K562 (cell line): ENCODE measurements around the gene MAP1LC3A. TPM values are rescaled to one million over a fixed set of nuclear protein-coding genes. Genes with fewer than 3 reads are reported as not detected.

Experiments used
- CBX3 ChIP-seq, 2 experiments: IDR thresholded peaks; 1 replicate in 1 of 2; 2 replicates in 1 of 2; pipeline ENCODE4 v1.6.1; 2012; ENCODE audit warnings: inconsistent platforms in 2 of 2, low read length in 2 of 2, borderline replicate concordance in 1 of 2, control low read depth in 1 of 2
- CUX1 ChIP-seq: fragments of 200-800 bp; sonication (Bioruptor generic); IDR thresholded peaks from 2 replicates; pipeline ENCODE4 v1.6.1; 2016; ENCODE audit warnings: missing genetic modification characterization, missing compliant biosample characterization
- E2F8 ChIP-seq: fragments of 450-650 bp; IDR thresholded peaks from 2 replicates; pipeline ENCODE4 v1.7.1; 2018; ENCODE audit warnings: mild to moderate bottlenecking, low read depth; ENCODE audit not compliant: partially characterized antibody
- EP400 ChIP-seq: fragments of 450-650 bp; IDR thresholded peaks from 2 replicates; pipeline ENCODE4 v1.6.1; 2017; ENCODE audit warnings: antibody characterized with exemption, mild to moderate bottlenecking, moderate library complexity
- GABPB1 ChIP-seq: sonication (generic); formaldehyde crosslinking; IDR thresholded peaks from 2 replicates; pipeline ENCODE4 v1.8.0; 2022; ENCODE audit warnings: mild to moderate bottlenecking, missing genetic modification reagents
- IRF1 ChIP-seq: sonication (generic); formaldehyde crosslinking; IDR thresholded peaks from 2 replicates; pipeline ENCODE4 v1.8.0; 2022; ENCODE audit warnings: missing genetic modification reagents, mild to moderate bottlenecking, borderline replicate concordance
- KAT2B ChIP-seq: IDR thresholded peaks from one replicate; pipeline ENCODE4 v1.6.1; 2012; ENCODE audit warnings: low read depth, mild to moderate bottlenecking, control low read depth, inconsistent platforms, low read length, moderate library complexity
- MNT ChIP-seq, 2 experiments: fragments of 450-650 bp; conservative IDR thresholded peaks; 2 replicates each; pipeline ENCODE4 v1.6.1; 2017; ENCODE audit warnings: mild to moderate bottlenecking in 2 of 2, moderate library complexity in 2 of 2
- RBFOX2 ChIP-seq: fragments of 200-400 bp; formaldehyde crosslinking; IDR thresholded peaks from 2 replicates; pipeline ENCODE4 v1.6.1; 2017; ENCODE audit warnings: low read depth, mild to moderate bottlenecking, low read length, moderate library complexity
- SRSF3 ChIP-seq: fragments of 200-400 bp; formaldehyde crosslinking; IDR thresholded peaks from 2 replicates; pipeline ENCODE4 v1.6.1; 2016; ENCODE audit warnings: mild to moderate bottlenecking, low read length, moderate library complexity; ENCODE audit not compliant: insufficient read depth
- TFAM ChIP-seq: fragments of 250-450 bp; sonication (Bioruptor Pico); conservative IDR thresholded peaks from 2 replicates; pipeline ENCODE4 v1.5.0; 2021; ENCODE audit warnings: mild to moderate bottlenecking, moderate library complexity
- TGIF2 ChIP-seq: sonication (generic); formaldehyde crosslinking; IDR thresholded peaks from 2 replicates; pipeline ENCODE4 v1.8.1; 2022; ENCODE audit warnings: mild to moderate bottlenecking, missing genetic modification reagents, moderate library complexity
- ZBTB2 ChIP-seq: fragments of 450-650 bp; IDR thresholded peaks from 2 replicates; pipeline ENCODE4 v1.6.1; 2016; ENCODE audit warnings: antibody characterized with exemption
- polyA plus RNA-seq, 8 experiments: library from polyadenylated mRNA; depleted of rRNA in 4 of 8; stranded (reverse) in 5 of 8; unstranded in 3 of 8; fragments of >200 nt; fragmentation: Nextera tagmentation in 2 of 8; fragmentation: Illumina TruSeq in 1 of 8; extraction: Ambion mirVana in 2 of 8; extraction: Trizol in 1 of 8; gene quantifications; 2 replicates each; pipeline versions ENCODE4 v1.2.1 to v1.2.3, GENCODE V29; 2011 to 2014; ENCODE audit warnings: inconsistent platforms in 1 of 8, missing spikeins in 1 of 8
- total RNA-seq, 7 experiments: library from RNA; depleted of rRNA in 6 of 7; stranded (reverse); fragments of >200 nt in 6 of 7; fragmentation: Illumina TruSeq in 2 of 7; extraction: Trizol in 2 of 7; gene quantifications; 2 replicates each; pipeline versions ENCODE4 v1.2.1 to v1.2.3, GENCODE V29; 2011 to 2021; ENCODE audit warnings: low replicate concordance in 1 of 7

Gene MAP1LC3A
- total and polyA plus RNA-seq, 9 of the 15 experiments (the other 6 are each of a cell fraction or from before 2014, with no cell fraction given) = 0.27 to 0.38 TPM; not detected in 7

- TF ChIP-seq CUX1 (CRISPR knock-in tag) (no peak), GABPB1 (CRISPR knock-in tag) (no peak), SRSF3 (no peak), RBFOX2 (0 out of 2 replicates have a peak, but pooled peaks have one; percentile 17), TFAM (CRISPR knock-in tag) (no peak), ZBTB2 (no peak), TGIF2 (CRISPR knock-in tag) (no peak), EP400 (no peak), IRF1 (CRISPR knock-in tag) (no peak), CBX3 (IDR thresholded peaks at IDR 0.05; ENCODE audit: borderline replicate concordance in 1 of 2, low read length in 2 of 2) (0 out of 3 replicates have a peak, but pooled peaks of 1 of the 2 experiments have one; percentile 23), KAT2B (no peak), E2F8 (no peak), MNT (conservative IDR thresholded peaks at IDR 0.05) (no peak)
Observed at GRCh38 chr20:34536798-34537394, 21.6 kb upstream of the MAP1LC3A start (continued).
